GM12878 (cell line): ENCODE measurements around the gene PRKAR2B. TPM values are rescaled to one million over a fixed set of nuclear protein-coding genes. Genes with fewer than 3 reads are reported as not detected.
A peak's percentile ranks its signal among the peaks of the same experiment; 100 is the strongest.

ENCODE experiments used
- ATAC-seq: fragments of 200-7000 bp; cut with Tn5 transposase; 3 replicates; pipeline ENCODE4 v1.9.1; 2020; ENCODE audit warnings: mild to moderate bottlenecking, moderate library complexity
- BruUV-seq: library from RNA; stranded (reverse); fragments of 400-500 nt; replicated peaks from 2 replicates; lab custom pipeline; 2021; lab: Mats Ljungman, UMichigan
- CTCF ChIA-PET: fragments of 300-600 bp; sonication (Branson Sonifier 250); formaldehyde crosslinking; extraction: SDS; loops from one replicate; lab custom pipeline; 2021; ENCODE audit warnings: inconsistent platforms; lab: Yijun Ruan, JAX
- POLR2A ChIA-PET: fragments of 350-600 bp; formaldehyde crosslinking; extraction: SDS; loops from one replicate; lab custom pipeline; 2021; ENCODE audit warnings: inconsistent platforms; lab: Charles Lee
- RAD21 ChIA-PET: fragments of 300-600 bp; sonication (Branson Sonifier 250); formaldehyde crosslinking; loops from one replicate; lab custom pipeline; 2023; ENCODE audit warnings: antibody characterized with exemption; ENCODE audit not compliant: unreplicated experiment; lab: Charles Lee
- SMC1A ChIA-PET: fragments of 300-600 bp; sonication (Branson Sonifier 250); formaldehyde crosslinking; loops from one replicate; lab custom pipeline; 2023; ENCODE audit not compliant: unreplicated experiment, uncharacterized antibody; lab: Charles Lee
- DNase-seq: peaks from one replicate; pipeline ENCODE4 v3.0.0-alpha.2; 2011; ENCODE audit warnings: low read depth, low spot score
- FAIRE-seq: peaks from 3 replicates; lab custom pipeline; 2011; peaks lifted over from hg19 to GRCh38; lab: Jason Lieb, UNC
- H2AFZ ChIP-seq: 2 replicates; pipeline ENCODE4 v1.6.0; 2011; ENCODE audit warnings: low read depth, low read length, control low read depth; ENCODE audit not compliant: control insufficient read depth
- H3K27ac ChIP-seq: 2 replicates; pipeline ENCODE4 v1.5.1; 2011; ENCODE audit warnings: control low read depth; ENCODE audit not compliant: control insufficient read depth, insufficient read depth
- H3K27me3 ChIP-seq, 2 experiments: replicated peaks in 1 of 2; 2 replicates each; pipeline versions ENCODE4 v1.6.0 to v1.6.1; 2011; ENCODE audit warnings: low read length in 1 of 2; ENCODE audit not compliant: control insufficient read depth in 2 of 2, insufficient read depth in 2 of 2
- H3K36me3 ChIP-seq, 2 experiments: 2 replicates each; pipeline ENCODE4 v1.5.1; 2011; ENCODE audit warnings: low read length in 1 of 2; ENCODE audit not compliant: control insufficient read depth in 2 of 2, insufficient read depth in 2 of 2
- H3K4me1 ChIP-seq: 2 replicates; pipeline ENCODE4 v1.6.1; 2011; ENCODE audit warnings: mild to moderate bottlenecking, low read length, moderate library complexity, mixed read lengths; ENCODE audit not compliant: control insufficient read depth, insufficient read depth
- H3K4me2 ChIP-seq: 2 replicates; pipeline ENCODE4 v1.6.0; 2011; ENCODE audit warnings: control low read depth; ENCODE audit not compliant: control insufficient read depth, insufficient read depth
- H3K4me3 ChIP-seq: fragments of 200-600 bp; sonication (generic); 2 replicates; pipeline ENCODE4 v1.5.1; 2016
- H3K79me2 ChIP-seq: 2 replicates; pipeline ENCODE4 v1.6.0; 2011; ENCODE audit warnings: low read length; ENCODE audit not compliant: control insufficient read depth, insufficient read depth
- H3K9ac ChIP-seq: 2 replicates; pipeline ENCODE4 v1.8.0; 2011; ENCODE audit warnings: low read length, control low read depth, mixed read lengths; ENCODE audit not compliant: control insufficient read depth, insufficient read depth
- H3K9me3 ChIP-seq: replicated peaks from 3 replicates; pipeline ENCODE4 v1.5.1; 2011; ENCODE audit warnings: mild to moderate bottlenecking, low read length; ENCODE audit not compliant: control insufficient read depth, insufficient read depth
- H4K20me1 ChIP-seq: 2 replicates; pipeline ENCODE4 v1.6.0; 2011; ENCODE audit not compliant: control insufficient read depth, insufficient read depth
- POLR2A ChIP-seq: IDR thresholded peaks from 2 replicates; pipeline ENCODE4 v1.6.1; 2011; ENCODE audit warnings: low read depth, mild to moderate bottlenecking, low read length
- RAD21 ChIP-seq: IDR thresholded peaks from 2 replicates; pipeline ENCODE4 v1.6.1; 2011; ENCODE audit warnings: mild to moderate bottlenecking, low read depth, low read length, moderate library complexity; ENCODE audit not compliant: insufficient read depth
- SMC3 ChIP-seq: IDR thresholded peaks from 2 replicates; pipeline ENCODE4 v1.6.1; 2011; ENCODE audit warnings: low read length, improper control_type of control experiment, borderline replicate concordance
- SRF ChIP-seq, 2 experiments: IDR thresholded peaks; 2 replicates each; pipeline ENCODE4 v1.6.1; 2011; ENCODE audit warnings: low read depth in 2 of 2, low read length in 2 of 2, mild to moderate bottlenecking in 1 of 2, moderate library complexity in 1 of 2
- TAF1 ChIP-seq: IDR thresholded peaks from 2 replicates; pipeline ENCODE4 v1.6.1; 2011; ENCODE audit warnings: mild to moderate bottlenecking, low read depth, low read length, borderline replicate concordance
- WGBS: methylation state at CpG from one replicate; pipeline ENCODE4 v1.1.6; 2016; ENCODE audit warnings: low lambda C conversion rate; ENCODE audit not compliant: insufficient replicate concordance, insufficient coverage; ENCODE audit errors: missing lambda C conversion rate; 5-methylcytosine and 5-hydroxymethylcytosine counted together
- in situ Hi-C: fragments of 300-500 bp; cut with MboI; formaldehyde crosslinking; loops from 9 replicates; pipeline ENCODE4 v1.14.3; 2018; ENCODE audit warnings: mixed read lengths
- intact Hi-C: fragments of 100-400 bp; cut with micrococcal nuclease; formaldehyde crosslinking; loops from one replicate; pipeline ENCODE4 v1.14.2; 2022; ENCODE audit not compliant: unreplicated experiment
- polyA plus RNA-seq, 11 experiments: library from polyadenylated mRNA; depleted of rRNA in 4 of 11; unstranded in 6 of 11; stranded (reverse) in 5 of 11; fragments of >200 nt; fragmentation: Nextera tagmentation in 4 of 11; fragmentation: Illumina TruSeq in 1 of 11; extraction: Ambion mirVana in 4 of 11; extraction: Trizol in 1 of 11; gene quantifications; 1 replicate in 1 of 11; 2 replicates in 10 of 11; pipeline versions ENCODE4 v1.2.1 to v1.2.3, GENCODE V29; 2011 to 2016; ENCODE audit warnings: inconsistent platforms in 2 of 11, missing spikeins in 2 of 11, low read depth in 1 of 11
- total RNA-seq, 4 experiments: library from RNA; depleted of rRNA in 3 of 4; stranded (reverse); fragments of >200 nt in 3 of 4; fragmentation: Illumina TruSeq in 1 of 4; extraction: Trizol in 1 of 4; gene quantifications; 2 replicates each; pipeline versions ENCODE4 v1.2.1 to v1.2.3, GENCODE V29; 2013 to 2021
- TF ChIP-seq, protein P1 (sequence below), 3 experiments: IDR thresholded peaks in 2 of 3; conservative IDR thresholded peaks in 1 of 3; 2 replicates each; pipeline ENCODE4 v1.5.1; 2011; ENCODE audit warnings: low read depth in 3 of 3, low read length in 3 of 3, mild to moderate bottlenecking in 3 of 3, control low read depth in 2 of 3, moderate library complexity in 2 of 3, inconsistent platforms in 1 of 3, mixed read lengths in 1 of 3; ENCODE audit not compliant: control insufficient read depth in 2 of 3, insufficient read depth in 1 of 3; ENCODE audit errors: extremely low read depth in 1 of 3

PRKAR2B gene
- total and polyA plus RNA-seq, 10 of the 15 experiments (the other 5 are each of a cell fraction or from before 2014, with no cell fraction given): 0.01 to 0.18 (median 0.04) TPM; not detected in 4

- intact Hi-C loops (loop anchor here (5.0 kb wide), 3 partner anchors 355 to 730 kb away; no protein-coding TSS in a partner anchor), in situ Hi-C loops (loop anchor here (5.0 kb wide), 2 partner anchors 195 to 355 kb away; no protein-coding TSS in a partner anchor)
- H3K27me3 ChIP-seq: no peaks in the 10 kb centered on the region; a peak in 2 of 4 replicates
- WGBS: 28% methylated on average over 3 of the region's 3 CpGs
- H3K36me3 ChIP-seq: no peaks in the 10 kb centered on the region
- H3K79me2 ChIP-seq: no peaks in the 10 kb centered on the region
- POLR2A ChIA-PET: interaction anchor here (0.6 kb wide), 1 partner anchor 336 kb away, joined by 4 read pairs; no protein-coding TSS in a partner anchor
- H3K4me1 ChIP-seq: no peaks in the 10 kb centered on the region
- RAD21 ChIA-PET: interaction anchor here (0.6 to 6.1 kb wide), 17 partner anchors 9 to 727 kb away, joined by 3 to 47 read pairs (median 5); partner anchors contain the start of gene HBP1
- CTCF ChIA-PET: interaction anchor here (0.7 to 8.7 kb wide), 41 partner anchors 13 to 732 kb away, joined by 3 to 203 read pairs (median 4); partner anchors contain the start of genes HBP1 and PIK3CG
- no peak overlapping the region for H3K9ac ChIP-seq
- ATAC-seq: peak; percentile 87
- TF ChIP-seq SMC3: peak; percentile 64; the same call in 1 of the 2 replicates
- TF ChIP-seq SRF (IDR thresholded peaks at IDR 0.05; ENCODE audit: low read depth in 2 of 2, low read length in 2 of 2): no peak
- TF ChIP-seq RAD21: peak; percentile 74
- TF ChIP-seq POLR2A: no peak
- TF ChIP-seq, protein P1, sequence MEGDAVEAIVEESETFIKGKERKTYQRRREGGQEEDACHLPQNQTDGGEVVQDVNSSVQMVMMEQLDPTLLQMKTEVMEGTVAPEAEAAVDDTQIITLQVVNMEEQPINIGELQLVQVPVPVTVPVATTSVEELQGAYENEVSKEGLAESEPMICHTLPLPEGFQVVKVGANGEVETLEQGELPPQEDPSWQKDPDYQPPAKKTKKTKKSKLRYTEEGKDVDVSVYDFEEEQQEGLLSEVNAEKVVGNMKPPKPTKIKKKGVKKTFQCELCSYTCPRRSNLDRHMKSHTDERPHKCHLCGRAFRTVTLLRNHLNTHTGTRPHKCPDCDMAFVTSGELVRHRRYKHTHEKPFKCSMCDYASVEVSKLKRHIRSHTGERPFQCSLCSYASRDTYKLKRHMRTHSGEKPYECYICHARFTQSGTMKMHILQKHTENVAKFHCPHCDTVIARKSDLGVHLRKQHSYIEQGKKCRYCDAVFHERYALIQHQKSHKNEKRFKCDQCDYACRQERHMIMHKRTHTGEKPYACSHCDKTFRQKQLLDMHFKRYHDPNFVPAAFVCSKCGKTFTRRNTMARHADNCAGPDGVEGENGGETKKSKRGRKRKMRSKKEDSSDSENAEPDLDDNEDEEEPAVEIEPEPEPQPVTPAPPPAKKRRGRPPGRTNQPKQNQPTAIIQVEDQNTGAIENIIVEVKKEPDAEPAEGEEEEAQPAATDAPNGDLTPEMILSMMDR (IDR thresholded peaks at IDR 0.05 in 2 of 3, conservative IDR thresholded peaks at IDR 0.05 in 1 of 3; ENCODE audit: control insufficient read depth in 2 of 3, extremely low read depth in 1 of 3, insufficient read depth in 1 of 3, low read depth in 3 of 3, low read length in 3 of 3): peak; percentile 67 to 73 (median 72)
- TF ChIP-seq TAF1: no peak
- H3K4me2 ChIP-seq: no peak overlapping the region
- H3K4me3 ChIP-seq: no peak overlapping the region
- BruUV-seq: no TSS peak
- SMC1A ChIA-PET: interaction anchor here (0.9 to 8.0 kb wide), 25 partner anchors 9 to 727 kb away, joined by 3 to 142 read pairs (median 4); partner anchors contain the start of gene HBP1
- no peak overlapping the region for H3K27ac ChIP-seq
- no peak for DNase-seq
- no peaks in the 10 kb centered on the region for H3K9me3 ChIP-seq
- no peak overlapping the region for H2AFZ ChIP-seq
- no peak for FAIRE-seq
- H4K20me1 ChIP-seq: no peaks in the 10 kb centered on the region
Observed at GRCh38 chr7:107147464-107148393, 103.2 kb downstream of the PRKAR2B start.
